Keratinocyte (primary cell): Measurements from ENCODE around the gene CAMKMT.

Source experiments
- CTCF ChIP-seq, 3 experiments: IDR thresholded peaks in 1 of 3; conservative IDR thresholded peaks in 1 of 3; optimal IDR thresholded peaks in 1 of 3; 2 replicates in 2 of 3; 3 replicates in 1 of 3; pipeline versions ENCODE3 to v1.5.1; 2011; ENCODE audit warnings: low read length in 3 of 3, mild to moderate bottlenecking in 3 of 3, moderate library complexity in 2 of 3, control low read depth in 1 of 3, inconsistent platforms in 1 of 3; ENCODE audit not compliant: insufficient read depth in 2 of 3; ENCODE audit errors: extremely low read depth in 1 of 3
- EZH2 ChIP-seq: IDR thresholded peaks from one replicate; pipeline ENCODE4 v1.6.1; 2012; ENCODE audit warnings: inconsistent platforms, mild to moderate bottlenecking, low read length, moderate library complexity

GRCh38 chr2:44614940-44615339 is 253.2 kb downstream of the CAMKMT start:
- TF ChIP-seq CTCF (optimal IDR thresholded peaks at IDR 0.05 in 1 of 3, IDR thresholded peaks at IDR 0.05 in 1 of 3, conservative IDR thresholded peaks at IDR 0.05 in 1 of 3; ENCODE audit: extremely low read depth in 1 of 3, insufficient read depth in 2 of 3, low read length in 3 of 3) (no peak), EZH2 (no peak)
